ENCODE measurements around the gene AGTR1. TPM values are rescaled to one million over a fixed set of nuclear protein-coding genes. Genes with fewer than 3 reads are reported as not detected.
"Not testable (repeated sequence)": the region's sequence is repeated elsewhere in the genome, so short reads cannot be mapped to it uniquely, and the experiment has no call there.

The AGTR1 gene
- polyA plus RNA-seq, 1 experiment: 0.35 TPM

GRCh38 chr3:148778926-148779325 lies 81.2 kb downstream of the AGTR1 start:
- H3K4me3 ChIP-seq (ENCODE audit: low read depth, low read length): no peak overlapping the region
- no peaks in the 10 kb centered on the region for H3K9me3 ChIP-seq (ENCODE audit: control insufficient read depth, insufficient read depth, low read length)
- no peaks in the 10 kb centered on the region for H3K27me3 ChIP-seq (ENCODE audit: control insufficient read depth, insufficient read depth, low read length)
- H3K27ac ChIP-seq (ENCODE audit: low read depth, low read length): no peak overlapping the region
- no peak for DNase-seq (ENCODE audit: low read depth, low spot score)
- ChIA-PET POLR2A (no interaction called here), CTCF (no interaction called here)
- no peak for TF ChIP-seq CTCF (IDR thresholded peaks at IDR 0.05; ENCODE audit: low read depth, low read length)

- H3K4me3 ChIP-seq (ENCODE audit: low read depth, low read length); POLR2A ChIA-PET; H3K9me3 ChIP-seq (ENCODE audit: control insufficient read depth, insufficient read depth, low read length); CTCF ChIA-PET; H3K27me3 ChIP-seq (ENCODE audit: control insufficient read depth, insufficient read depth, low read length); DNase-seq (ENCODE audit: low read depth, low spot score); H3K27ac ChIP-seq (ENCODE audit: low read depth, low read length): not testable (repeated sequence)
Measured at GRCh38 chr3:148785026-148785425, 87.3 kb downstream of the AGTR1 start.

- H3K27ac ChIP-seq (ENCODE audit: low read depth, low read length); H3K9me3 ChIP-seq (ENCODE audit: control insufficient read depth, insufficient read depth, low read length); POLR2A ChIA-PET; H3K27me3 ChIP-seq (ENCODE audit: control insufficient read depth, insufficient read depth, low read length); CTCF ChIA-PET; DNase-seq (ENCODE audit: low read depth, low spot score); H3K4me3 ChIP-seq (ENCODE audit: low read depth, low read length): not testable (repeated sequence)
Measured at GRCh38 chr3:148786159-148786558, 88.5 kb downstream of the AGTR1 start.

GRCh38 chr3:148789146-148789545 lies 91.4 kb downstream of the AGTR1 start:
- no peak for DNase-seq (ENCODE audit: low read depth, low spot score)
- Histone ChIP-seq H3K9me3 (ENCODE audit: control insufficient read depth, insufficient read depth, low read length) (no peaks in the 10 kb centered on the region; the same call in 1 of the 2 replicates), H3K27me3 (ENCODE audit: control insufficient read depth, insufficient read depth, low read length) (no peaks in the 10 kb centered on the region), H3K4me3 (ENCODE audit: low read depth, low read length) (no peak overlapping the region), H3K27ac (ENCODE audit: low read depth, low read length) (no peak overlapping the region)
- POLR2A ChIA-PET: no interaction called here
- CTCF ChIA-PET: no interaction called here
- TF ChIP-seq CTCF (IDR thresholded peaks at IDR 0.05; ENCODE audit: low read depth, low read length): no peak

GRCh38 chr3:148789906-148790305 lies 92.2 kb downstream of the AGTR1 start:
- no peak for DNase-seq (ENCODE audit: low read depth, low spot score)
- POLR2A ChIA-PET: no interaction called here
- Histone ChIP-seq H3K27me3 (ENCODE audit: control insufficient read depth, insufficient read depth, low read length) (no peaks in the 10 kb centered on the region), H3K9me3 (ENCODE audit: control insufficient read depth, insufficient read depth, low read length) (no peaks in the 10 kb centered on the region; the same call in 1 of the 2 replicates), H3K27ac (ENCODE audit: low read depth, low read length) (no peak overlapping the region), H3K4me3 (ENCODE audit: low read depth, low read length) (no peak overlapping the region)
- CTCF ChIA-PET: no interaction called here
- no peak for TF ChIP-seq CTCF (IDR thresholded peaks at IDR 0.05; ENCODE audit: low read depth, low read length)

GRCh38 chr3:148790370-148790769 lies 92.7 kb downstream of the AGTR1 start:
- H3K27me3 ChIP-seq (ENCODE audit: control insufficient read depth, insufficient read depth, low read length): no peaks in the 10 kb centered on the region
- CTCF ChIA-PET: no interaction called here
- no peak overlapping the region for H3K4me3 ChIP-seq (ENCODE audit: low read depth, low read length)
- no peak for TF ChIP-seq CTCF (IDR thresholded peaks at IDR 0.05; ENCODE audit: low read depth, low read length)
- H3K9me3 ChIP-seq (ENCODE audit: control insufficient read depth, insufficient read depth, low read length): no peaks in the 10 kb centered on the region; the same call in 1 of the 2 replicates
- POLR2A ChIA-PET: no interaction called here
- H3K27ac ChIP-seq (ENCODE audit: low read depth, low read length): no peak overlapping the region
- DNase-seq (ENCODE audit: low read depth, low spot score): no peak
